Transverse colon (tissue), 4 donors: Measurements from ENCODE around the gene ZBTB40. TPM values are rescaled to one million over a fixed set of nuclear protein-coding genes. Genes with fewer than 3 reads are reported as not detected.

Source experiments
- DNase-seq: peaks from one replicate; pipeline ENCODE4 v3.0.0-alpha.2; 2019
- H3K27ac ChIP-seq, 4 donors: fragments of 200-600 bp; sonication (generic); 2 replicates each; pipeline ENCODE4 v1.5.1; 2016 to 2018; ENCODE audit warnings: inconsistent platforms in 4 of 4
- H3K27me3 ChIP-seq: fragments of 200-600 bp; sonication (generic); 2 replicates; pipeline ENCODE4 v1.5.1; 2017; ENCODE audit warnings: inconsistent platforms
- H3K36me3 ChIP-seq, 4 donors: fragments of 200-600 bp; sonication (generic); 2 replicates each; pipeline ENCODE4 v1.5.1; 2017 to 2019; ENCODE audit warnings: inconsistent platforms in 4 of 4
- H3K4me1 ChIP-seq, 4 donors: fragments of 200-600 bp; sonication (generic); 2 replicates each; pipeline ENCODE4 v1.5.1; 2017 to 2020; ENCODE audit warnings: inconsistent platforms in 4 of 4
- H3K4me3 ChIP-seq, 4 donors: fragments of 200-600 bp; sonication (generic); 1 replicate in 1 of 4; 2 replicates in 3 of 4; pipeline versions ENCODE4 v1.5.1 to v1.6.1; 2017 to 2019; ENCODE audit warnings: inconsistent platforms in 4 of 4
- H3K9me3 ChIP-seq, 2 donors: fragments of 200-600 bp; sonication (generic); 2 replicates each; pipeline ENCODE4 v1.5.1; 2017 to 2019; ENCODE audit warnings: inconsistent platforms in 2 of 2
- CTCF ChIP-seq, 5 experiments: fragments of 200-600 bp in 3 of 5; fragments of 450-650 bp in 2 of 5; sonication (generic) in 3 of 5; IDR thresholded peaks; 1 replicate in 2 of 5; 2 replicates in 3 of 5; pipeline ENCODE4 v1.5.1; 2016 to 2017; ENCODE audit warnings: antibody characterized with exemption in 5 of 5, inconsistent platforms in 3 of 5, mild to moderate bottlenecking in 2 of 5, moderate library complexity in 1 of 5
- EP300 ChIP-seq: sonication (generic); formaldehyde crosslinking; IDR thresholded peaks from one replicate; pipeline ENCODE4 v1.6.1; 2017; ENCODE audit warnings: antibody characterized with exemption, low read depth
- POLR2A ChIP-seq: fragments of 450-650 bp; IDR thresholded peaks from one replicate; pipeline ENCODE4 v1.6.1; 2016; ENCODE audit warnings: antibody characterized with exemption, mild to moderate bottlenecking, moderate library complexity
- POLR2AphosphoS5 ChIP-seq, 3 donors: sonication (generic); formaldehyde crosslinking; IDR thresholded peaks; one replicate each; pipeline ENCODE4 v1.6.1; 2016; ENCODE audit warnings: antibody characterized with exemption in 3 of 3
- WGBS, 2 donors: methylation state at CpG; one replicate each; pipeline ENCODE4 v1.1.5; 2018; ENCODE audit warnings: low coverage in 1 of 2; 5-methylcytosine and 5-hydroxymethylcytosine counted together
- in situ Hi-C, 4 donors: fragments of 200-750 bp; cut with MboI; loops; one replicate each; pipeline versions ENCODE4 v1.15.0 to v1.15.1; 2017; ENCODE audit warnings: low sequenced_read_pairs in 3 of 4, low pct_ligation_motif_present in 1 of 4, low pct_unique_long_range_greater_than_20kb in 1 of 4
- intact Hi-C: fragments of 100-400 bp; cut with DNase I; formaldehyde crosslinking; loops from one replicate; pipeline ENCODE4 v1.15.1; 2023; ENCODE audit warnings: low total_unique reads
- total RNA-seq, 4 donors: library from RNA; depleted of rRNA; stranded (reverse); fragments of >200 nt; gene quantifications; one replicate each; pipeline ENCODE4 v1.1.0, GENCODE V29; 2016

Gene ZBTB40
- total RNA-seq, 4 donors from 2014 or later = 17.7 to 30.3 (median 21.1) TPM

DNA sequence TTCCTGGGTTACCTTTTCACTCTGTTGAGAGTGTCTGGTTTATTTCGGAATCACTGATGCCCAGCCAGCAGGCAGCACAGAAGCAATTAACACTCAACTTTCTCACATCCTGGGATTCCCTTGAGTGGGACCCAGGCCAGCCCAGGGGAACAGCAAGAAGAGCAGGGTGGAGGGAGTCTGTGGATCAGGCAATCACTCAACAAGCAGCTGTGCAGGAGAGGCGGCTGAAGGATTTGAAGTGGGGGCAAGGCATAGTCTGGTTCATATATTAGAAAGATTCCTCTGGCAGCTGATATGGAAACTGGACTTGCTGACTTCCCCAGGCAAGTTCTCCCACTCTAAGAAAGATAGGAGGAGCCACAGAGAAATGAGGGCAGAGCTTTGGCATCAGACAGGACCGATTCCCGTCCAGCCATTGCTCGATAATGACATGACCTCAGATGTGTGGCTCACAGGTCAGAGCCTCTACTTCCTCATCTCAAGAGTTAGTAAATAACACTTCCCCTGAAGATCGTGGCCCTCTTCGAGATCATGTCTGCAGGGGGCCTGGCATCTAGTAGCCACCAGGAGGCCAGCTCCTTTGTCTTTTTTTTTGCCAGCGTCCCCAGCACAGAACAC lies 124.0 kb downstream of the ZBTB40 start:
- intact Hi-C loops (no loop called here), in situ Hi-C loops (no loop called here)
- no peaks in the 10 kb centered on the region for H3K9me3 ChIP-seq
- 0 to 48% methylated on average over 2 to 7 of the region's 8 CpGs for WGBS, 2 donors
- H3K4me1 ChIP-seq = no peaks in the 10 kb centered on the region
- peaks cover 22% of the 10 kb centered on the region for H3K27me3 ChIP-seq
- no peaks in the 10 kb centered on the region for H3K36me3 ChIP-seq
- no peak for DNase-seq
- H3K4me3 ChIP-seq = no peak overlapping the region
- H3K27ac ChIP-seq = no peak overlapping the region
- TF ChIP-seq POLR2A = no peak
- no peak for TF ChIP-seq CTCF (IDR thresholded peaks at IDR 0.05)
- TF ChIP-seq POLR2AphosphoS5 (IDR thresholded peaks at IDR 0.05) = no peak
- TF ChIP-seq EP300 = no peak

GRCh38 chr1:22576150-22576544 lies 124.5 kb downstream of the ZBTB40 start:
- 86 to 97% methylated on average over 6 to 23 of the region's 23 CpGs for WGBS, 2 donors
- H3K36me3 ChIP-seq = no peaks in the 10 kb centered on the region
- in situ Hi-C loops (no loop called here), intact Hi-C loops (no loop called here)
- no peak overlapping the region for H3K4me3 ChIP-seq
- peaks cover 22% of the 10 kb centered on the region for H3K27me3 ChIP-seq
- H3K27ac ChIP-seq = no peak overlapping the region
- no peaks in the 10 kb centered on the region for H3K9me3 ChIP-seq
- TF ChIP-seq POLR2AphosphoS5 (IDR thresholded peaks at IDR 0.05) = no peak
- no peak for TF ChIP-seq POLR2A
- no peak for DNase-seq
- H3K4me1 ChIP-seq = no peaks in the 10 kb centered on the region

GRCh38 chr1:22576617-22577016 lies 125.0 kb downstream of the ZBTB40 start:
- H3K4me1 ChIP-seq = no peaks in the 10 kb centered on the region
- no peak overlapping the region for H3K27ac ChIP-seq
- intact Hi-C loops = no loop called here
- peaks cover 22% of the 10 kb centered on the region for H3K27me3 ChIP-seq
- H3K36me3 ChIP-seq = no peaks in the 10 kb centered on the region
- H3K4me3 ChIP-seq = no peak overlapping the region
- in situ Hi-C loops = no loop called here
- no peak for DNase-seq
- H3K9me3 ChIP-seq = no peaks in the 10 kb centered on the region
- TF ChIP-seq POLR2A (no peak), CTCF (IDR thresholded peaks at IDR 0.05) (no peak), POLR2AphosphoS5 (IDR thresholded peaks at IDR 0.05) (no peak), EP300 (no peak)
- WGBS, 2 donors = 91% methylated on average over 23 of the region's 24 CpGs; no CpG with 5 or more reads in 1 of the 2 donors

- H3K27ac ChIP-seq = no peak overlapping the region
Observed at GRCh38 chr1:22578732-22579361, 127.2 kb downstream of the ZBTB40 start.

More at GRCh38 chr1:22578732-22579361, 127.2 kb downstream of the ZBTB40 start:
- Histone ChIP-seq H3K4me3 (no peak overlapping the region), H3K27me3 (peaks cover 5% of the 10 kb centered on the region), H3K4me1 (no peaks in the 10 kb centered on the region), H3K9me3 (no peaks in the 10 kb centered on the region), H3K36me3 (no peaks in the 10 kb centered on the region)
- in situ Hi-C loops = no loop called here
- no peak for TF ChIP-seq CTCF (IDR thresholded peaks at IDR 0.05)
- TF ChIP-seq POLR2A = no peak
- no peak for TF ChIP-seq POLR2AphosphoS5 (IDR thresholded peaks at IDR 0.05)
- TF ChIP-seq EP300 = no peak
- WGBS, 2 donors = 96 to 98% methylated on average over 5 to 12 of the region's 12 CpGs
- intact Hi-C loops = no loop called here
- DNase-seq = no peak
